ENCODE measurements around the gene SLC26A3.

Gene SLC26A3

GRCh38 chr7:107789647-107790046 is 13.4 kb downstream of the SLC26A3 start:
- no peaks in the 10 kb centered on the region for H3K9me3 Mint-ChIP-seq
- H3K36me3 Mint-ChIP-seq (ENCODE audit: low read depth), result no peaks in the 10 kb centered on the region
- H3K4me1 Mint-ChIP-seq, result peaks cover 15% of the 10 kb centered on the region
- H3K27ac Mint-ChIP-seq, result no peak overlapping the region
- H3K4me3 Mint-ChIP-seq, result no peak overlapping the region
- no peak for ATAC-seq
- peaks cover 12% of the 10 kb centered on the region for H3K27me3 Mint-ChIP-seq
- no peak for DNase-seq

- no peak for DNase-seq
- peaks cover 15% of the 10 kb centered on the region for H3K4me1 Mint-ChIP-seq
- H3K36me3 Mint-ChIP-seq (ENCODE audit: low read depth), result no peaks in the 10 kb centered on the region
- H3K27ac Mint-ChIP-seq, result no peak overlapping the region
- no peak overlapping the region for H3K4me3 Mint-ChIP-seq
- ATAC-seq, result no peak
- H3K27me3 Mint-ChIP-seq, result peaks cover 4% of the 10 kb centered on the region
- no peaks in the 10 kb centered on the region for H3K9me3 Mint-ChIP-seq
Measured at GRCh38 chr7:107788662-107789061, 14.4 kb downstream of the SLC26A3 start.

- no peak for DNase-seq
- peaks cover 15% of the 10 kb centered on the region for H3K4me1 Mint-ChIP-seq
- H3K27me3 Mint-ChIP-seq, result peaks cover 3% of the 10 kb centered on the region
- H3K27ac Mint-ChIP-seq, result no peak overlapping the region
- H3K9me3 Mint-ChIP-seq, result no peaks in the 10 kb centered on the region
- H3K36me3 Mint-ChIP-seq (ENCODE audit: low read depth), result no peaks in the 10 kb centered on the region
- no peak for ATAC-seq
- H3K4me3 Mint-ChIP-seq, result no peak overlapping the region
Measured at GRCh38 chr7:107788216-107788615, 14.8 kb downstream of the SLC26A3 start.

GRCh38 chr7:107785926-107786325 is 17.1 kb downstream of the SLC26A3 start:
- no peaks in the 10 kb centered on the region for H3K9me3 Mint-ChIP-seq
- peaks cover 15% of the 10 kb centered on the region for H3K4me1 Mint-ChIP-seq
- H3K27ac Mint-ChIP-seq, result no peak overlapping the region

GRCh38 chr7:107785170-107785569 is 17.9 kb downstream of the SLC26A3 start:
- H3K27ac Mint-ChIP-seq, result peak overlapping the region; percentile 54
- no peak for ATAC-seq
- H3K4me3 Mint-ChIP-seq, result peak overlapping the region; percentile 31

More at GRCh38 chr7:107785926-107786325, 17.1 kb downstream of the SLC26A3 start:
- ATAC-seq, result no peak
- Mint-ChIP-seq H3K27me3 (no peaks in the 10 kb centered on the region), H3K36me3 (ENCODE audit: low read depth) (no peaks in the 10 kb centered on the region), H3K4me3 (no peak overlapping the region)
- DNase-seq, result no peak

GRCh38 chr7:107783648-107784047 is 19.4 kb downstream of the SLC26A3 start:
- DNase-seq, result no peak
- Mint-ChIP-seq H3K4me3 (no peak overlapping the region), H3K9me3 (no peaks in the 10 kb centered on the region), H3K36me3 (ENCODE audit: low read depth) (no peaks in the 10 kb centered on the region), H3K27ac (no peak overlapping the region), H3K4me1 (peaks cover 15% of the 10 kb centered on the region), H3K27me3 (no peaks in the 10 kb centered on the region)
- ATAC-seq, result no peak

More at GRCh38 chr7:107785170-107785569, 17.9 kb downstream of the SLC26A3 start:
- no peak for DNase-seq
- Mint-ChIP-seq H3K36me3 (ENCODE audit: low read depth) (no peaks in the 10 kb centered on the region), H3K9me3 (no peaks in the 10 kb centered on the region), H3K4me1 (peaks cover 15% of the 10 kb centered on the region), H3K27me3 (no peaks in the 10 kb centered on the region)

- no peaks in the 10 kb centered on the region for H3K36me3 Mint-ChIP-seq (ENCODE audit: low read depth)
- peaks cover 6% of the 10 kb centered on the region for H3K27me3 Mint-ChIP-seq
- H3K9me3 Mint-ChIP-seq, result no peaks in the 10 kb centered on the region
- peaks cover 15% of the 10 kb centered on the region for H3K4me1 Mint-ChIP-seq
- DNase-seq, result no peak
- H3K27ac Mint-ChIP-seq, result no peak overlapping the region
- no peak for ATAC-seq
- H3K4me3 Mint-ChIP-seq, result no peak overlapping the region
Measured at GRCh38 chr7:107782374-107782773, 20.6 kb downstream of the SLC26A3 start.

- no peak for DNase-seq
Measured at GRCh38 chr7:107779647-107780099, 23.4 kb downstream of the SLC26A3 start.

GRCh38 chr7:107778283-107778682 is 24.7 kb downstream of the SLC26A3 start:
- no peaks in the 10 kb centered on the region for H3K9me3 Mint-ChIP-seq
- H3K4me1 Mint-ChIP-seq, result peaks cover under 1% of the 10 kb centered on the region
- peaks cover 6% of the 10 kb centered on the region for H3K27me3 Mint-ChIP-seq
- ATAC-seq (no peak), DNase-seq (no peak)
- H3K36me3 Mint-ChIP-seq (ENCODE audit: low read depth), result no peaks in the 10 kb centered on the region
- H3K27ac Mint-ChIP-seq, result no peak overlapping the region
- H3K4me3 Mint-ChIP-seq, result no peak overlapping the region

More at GRCh38 chr7:107779647-107780099, 23.4 kb downstream of the SLC26A3 start:
- no peaks in the 10 kb centered on the region for H3K4me1 Mint-ChIP-seq
- no peak overlapping the region for H3K27ac Mint-ChIP-seq
- no peak overlapping the region for H3K4me3 Mint-ChIP-seq
- H3K27me3 Mint-ChIP-seq, result peaks cover 6% of the 10 kb centered on the region
- H3K9me3 Mint-ChIP-seq, result no peaks in the 10 kb centered on the region
- no peaks in the 10 kb centered on the region for H3K36me3 Mint-ChIP-seq (ENCODE audit: low read depth)
- ATAC-seq, result no peak

- ATAC-seq, result no peak
- Mint-ChIP-seq H3K4me1 (peaks cover 4% of the 10 kb centered on the region), H3K27ac (no peak overlapping the region), H3K27me3 (peaks cover 6% of the 10 kb centered on the region), H3K36me3 (ENCODE audit: low read depth) (no peaks in the 10 kb centered on the region), H3K4me3 (no peak overlapping the region), H3K9me3 (no peaks in the 10 kb centered on the region)
- no peak for DNase-seq
Measured at GRCh38 chr7:107777702-107778101, 25.3 kb downstream of the SLC26A3 start.

GRCh38 chr7:107773027-107773426 is 30.0 kb downstream of the SLC26A3 start:
- H3K36me3 Mint-ChIP-seq (ENCODE audit: low read depth), result no peaks in the 10 kb centered on the region
- DNase-seq (no peak), ATAC-seq (no peak)
- peaks cover 17% of the 10 kb centered on the region for H3K4me1 Mint-ChIP-seq
- no peaks in the 10 kb centered on the region for H3K9me3 Mint-ChIP-seq
- H3K27me3 Mint-ChIP-seq, result peaks cover 5% of the 10 kb centered on the region
- H3K27ac Mint-ChIP-seq, result no peak overlapping the region
- no peak overlapping the region for H3K4me3 Mint-ChIP-seq

- no peak for DNase-seq
- no peaks in the 10 kb centered on the region for H3K27me3 Mint-ChIP-seq
- H3K9me3 Mint-ChIP-seq, result no peaks in the 10 kb centered on the region
- H3K36me3 Mint-ChIP-seq (ENCODE audit: low read depth), result no peaks in the 10 kb centered on the region
- H3K4me1 Mint-ChIP-seq, result peaks cover 34% of the 10 kb centered on the region
- peak; percentile 65 for ATAC-seq
- H3K27ac Mint-ChIP-seq, result peak overlapping the region; percentile 44
- no peak overlapping the region for H3K4me3 Mint-ChIP-seq
Measured at GRCh38 chr7:107768263-107768662, 34.8 kb downstream of the SLC26A3 start.

GRCh38 chr7:107767391-107767790 is 35.6 kb downstream of the SLC26A3 start:
- no peaks in the 10 kb centered on the region for H3K9me3 Mint-ChIP-seq
- DNase-seq, result no peak
- H3K4me3 Mint-ChIP-seq, result no peak overlapping the region
- no peak for ATAC-seq
- peaks cover 27% of the 10 kb centered on the region for H3K4me1 Mint-ChIP-seq
- peak overlapping the region; percentile 30 for H3K27ac Mint-ChIP-seq
- H3K36me3 Mint-ChIP-seq (ENCODE audit: low read depth), result no peaks in the 10 kb centered on the region
- H3K27me3 Mint-ChIP-seq, result no peaks in the 10 kb centered on the region

- H3K9me3 Mint-ChIP-seq, result no peaks in the 10 kb centered on the region
- H3K4me1 Mint-ChIP-seq, result no peaks in the 10 kb centered on the region
- peaks cover 44% of the 10 kb centered on the region for H3K36me3 Mint-ChIP-seq (ENCODE audit: low read depth)
- ATAC-seq (no peak), DNase-seq (no peak)
- no peak overlapping the region for H3K4me3 Mint-ChIP-seq
- no peaks in the 10 kb centered on the region for H3K27me3 Mint-ChIP-seq
- H3K27ac Mint-ChIP-seq, result peak overlapping the region; percentile 41
Measured at GRCh38 chr7:107758667-107759066, 44.4 kb downstream of the SLC26A3 start.

GRCh38 chr7:107754642-107755041 is 48.4 kb downstream of the SLC26A3 start:
- Mint-ChIP-seq H3K9me3 (no peaks in the 10 kb centered on the region), H3K4me1 (peaks cover 5% of the 10 kb centered on the region), H3K27me3 (no peaks in the 10 kb centered on the region), H3K36me3 (ENCODE audit: low read depth) (peaks cover 58% of the 10 kb centered on the region), H3K27ac (peak overlapping the region; percentile 7), H3K4me3 (no peak overlapping the region)
- no peak for ATAC-seq
- no peak for DNase-seq

GRCh38 chr7:107751113-107751512 is 51.9 kb downstream of the SLC26A3 start:
- H3K4me1 Mint-ChIP-seq, result peaks cover 30% of the 10 kb centered on the region
- DNase-seq (no peak), ATAC-seq (no peak)
- no peaks in the 10 kb centered on the region for H3K9me3 Mint-ChIP-seq
- H3K27ac Mint-ChIP-seq, result no peak overlapping the region
- H3K4me3 Mint-ChIP-seq, result no peak overlapping the region
- H3K36me3 Mint-ChIP-seq (ENCODE audit: low read depth), result peaks cover 40% of the 10 kb centered on the region
- H3K27me3 Mint-ChIP-seq, result no peaks in the 10 kb centered on the region

All from activated naive CD8-positive, alpha-beta T cell treated with anti-CD3 and anti-CD28 coated beads, Interleukin-2, amount 50 U/mL, for 24 hours (primary cell).